ENCODE measurements around the gene NTM. TPM values are rescaled to one million over a fixed set of nuclear protein-coding genes. Genes with fewer than 3 reads are reported as not detected.

NTM gene
- total RNA-seq, 4 donors from 2014 or later = 3.6 to 11.8 (median 7.8) TPM

GRCh38 chr11:131814108-131814507 is 443.7 kb downstream of the NTM start:
- H3K4me1 ChIP-seq = no peaks in the 10 kb centered on the region
- ATAC-seq = no peak

DNA sequence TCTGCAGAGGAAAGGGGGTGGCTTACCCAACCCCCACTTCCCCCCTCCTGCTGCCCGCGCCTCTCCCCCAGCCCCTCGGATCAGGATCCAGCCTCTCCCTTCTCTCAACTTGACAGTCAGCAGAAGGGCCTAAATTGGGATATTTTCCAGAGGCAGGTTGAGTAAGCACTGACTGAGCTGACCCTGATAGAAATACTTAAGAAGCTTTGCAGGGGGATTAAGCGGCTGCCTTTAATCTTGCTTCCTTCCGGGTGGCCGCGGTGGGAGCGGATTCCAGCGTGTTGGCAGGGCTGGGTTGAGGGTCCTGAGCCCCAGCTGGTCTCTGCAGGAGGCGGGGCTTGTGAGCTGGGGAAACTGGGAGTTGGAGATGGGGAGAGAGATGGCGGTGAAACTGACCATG is 445.2 kb downstream of the NTM start:
- TF ChIP-seq EP300 (IDR thresholded peaks at IDR 0.05) (no peak), POLR2AphosphoS5 (IDR thresholded peaks at IDR 0.05) (no peak), CTCF (IDR thresholded peaks at IDR 0.05) (no peak), POLR2A (IDR thresholded peaks at IDR 0.05) (no peak)
- Histone ChIP-seq H3K9me3 (no peaks in the 10 kb centered on the region), H3K27me3 (peaks cover 30% of the 10 kb centered on the region), H3K36me3 (no peaks in the 10 kb centered on the region), H3K4me1 (no peaks in the 10 kb centered on the region), H3K27ac (no peak overlapping the region), H3K4me3 (no peak overlapping the region)
- WGBS, 2 donors (ENCODE audit: low coverage in 1 of 2) = 21% methylated on average over 4 of the region's 11 CpGs; no CpG with 5 or more reads in 1 of the 2 donors
- no peak for ATAC-seq

More at GRCh38 chr11:131814108-131814507, 443.7 kb downstream of the NTM start:
- no peaks in the 10 kb centered on the region for H3K9me3 ChIP-seq
- 45 to 81% methylated on average over 3 of the region's 4 CpGs for WGBS, 2 donors (ENCODE audit: low coverage in 1 of 2)
- H3K36me3 ChIP-seq = no peaks in the 10 kb centered on the region
- no peak overlapping the region for H3K27ac ChIP-seq
- TF ChIP-seq EP300 (IDR thresholded peaks at IDR 0.05) (no peak), POLR2AphosphoS5 (IDR thresholded peaks at IDR 0.05) (no peak), POLR2A (IDR thresholded peaks at IDR 0.05) (no peak), CTCF (IDR thresholded peaks at IDR 0.05) (no peak)
- H3K4me3 ChIP-seq = no peak overlapping the region
- peaks cover 32% of the 10 kb centered on the region for H3K27me3 ChIP-seq

DNA sequence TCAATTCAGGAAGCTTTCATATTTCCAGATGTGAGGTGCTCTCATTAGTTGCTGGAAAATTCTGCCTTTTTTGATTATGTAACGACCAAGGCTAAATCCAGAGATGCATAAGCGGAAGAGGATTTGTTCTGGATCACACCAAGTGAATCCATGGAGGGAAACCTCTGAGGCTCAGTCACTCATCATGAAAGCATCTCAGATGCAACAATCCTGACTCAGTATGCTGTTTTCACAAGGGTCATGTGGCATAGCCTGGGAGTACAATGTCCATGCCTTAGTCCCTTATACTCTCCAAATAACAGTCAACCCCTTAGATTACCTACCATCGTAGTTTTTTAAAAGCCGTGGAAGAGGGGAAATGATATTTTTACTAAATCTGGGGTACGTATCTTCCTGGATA is 445.6 kb downstream of the NTM start:
- ATAC-seq = no peak
- peaks cover 32% of the 10 kb centered on the region for H3K27me3 ChIP-seq
- no peak for TF ChIP-seq POLR2AphosphoS5 (IDR thresholded peaks at IDR 0.05)
- no peak for TF ChIP-seq POLR2A (IDR thresholded peaks at IDR 0.05)
- TF ChIP-seq EP300 (IDR thresholded peaks at IDR 0.05) = no peak
- no peak for TF ChIP-seq CTCF (IDR thresholded peaks at IDR 0.05)
- H3K9me3 ChIP-seq = no peaks in the 10 kb centered on the region
- 78 to 86% methylated on average over 5 of the region's 5 CpGs for WGBS, 2 donors (ENCODE audit: low coverage in 1 of 2)
- H3K4me1 ChIP-seq = no peaks in the 10 kb centered on the region
- no peak overlapping the region for H3K4me3 ChIP-seq
- H3K27ac ChIP-seq = no peak overlapping the region
- no peaks in the 10 kb centered on the region for H3K36me3 ChIP-seq

DNA sequence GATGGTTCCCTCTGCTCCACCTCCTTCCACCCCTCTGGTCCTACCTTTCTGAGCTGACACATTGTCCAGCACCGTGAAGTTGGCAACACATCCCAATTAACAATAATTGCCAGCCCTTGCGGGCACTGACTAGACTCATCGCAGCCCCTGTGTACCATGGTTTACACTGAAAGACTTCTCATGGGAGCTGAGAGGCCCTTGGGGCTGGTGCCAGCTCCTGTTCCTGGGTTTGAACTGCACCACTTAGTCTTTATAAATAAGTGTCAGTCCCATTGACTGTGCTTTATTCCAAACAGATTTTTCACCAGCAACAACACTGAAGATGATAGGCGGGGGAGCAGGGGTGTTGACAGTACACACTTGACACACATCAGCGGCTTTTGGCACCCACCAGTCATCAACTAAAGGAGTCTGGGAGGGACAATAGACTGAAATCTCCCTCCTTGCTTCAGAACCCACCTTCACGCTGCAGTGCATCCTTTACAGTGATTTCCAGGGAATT is 447.3 kb downstream of the NTM start:
- H3K4me3 ChIP-seq = no peak overlapping the region
- H3K9me3 ChIP-seq = no peaks in the 10 kb centered on the region
- 75 to 83% methylated on average over 2 to 3 of the region's 6 CpGs for WGBS, 2 donors (ENCODE audit: low coverage in 1 of 2)
- H3K36me3 ChIP-seq = no peaks in the 10 kb centered on the region
- no peak for TF ChIP-seq POLR2A (IDR thresholded peaks at IDR 0.05)
- TF ChIP-seq CTCF (IDR thresholded peaks at IDR 0.05) = no peak
- no peak for TF ChIP-seq POLR2AphosphoS5 (IDR thresholded peaks at IDR 0.05)
- TF ChIP-seq EP300 (IDR thresholded peaks at IDR 0.05) = no peak
- H3K27ac ChIP-seq = no peak overlapping the region
- no peaks in the 10 kb centered on the region for H3K4me1 ChIP-seq
- peaks cover 41% of the 10 kb centered on the region for H3K27me3 ChIP-seq
- no peak for ATAC-seq

GRCh38 chr11:131819865-131820264 is 449.4 kb downstream of the NTM start:
- Histone ChIP-seq H3K4me1 (no peaks in the 10 kb centered on the region), H3K36me3 (no peaks in the 10 kb centered on the region), H3K27me3 (peaks cover 44% of the 10 kb centered on the region), H3K9me3 (no peaks in the 10 kb centered on the region), H3K27ac (no peak overlapping the region), H3K4me3 (no peak overlapping the region)
- no peak for ATAC-seq
- TF ChIP-seq EP300 (IDR thresholded peaks at IDR 0.05) = no peak
- no peak for TF ChIP-seq POLR2A (IDR thresholded peaks at IDR 0.05)
- TF ChIP-seq CTCF (IDR thresholded peaks at IDR 0.05) = no peak
- TF ChIP-seq POLR2AphosphoS5 (IDR thresholded peaks at IDR 0.05) = no peak
- 98 to 99% methylated on average over 5 to 9 of the region's 10 CpGs for WGBS, 2 donors (ENCODE audit: low coverage in 1 of 2)
